ENCODE data around the gene ARFGAP1.

Gene ARFGAP1

DNA sequence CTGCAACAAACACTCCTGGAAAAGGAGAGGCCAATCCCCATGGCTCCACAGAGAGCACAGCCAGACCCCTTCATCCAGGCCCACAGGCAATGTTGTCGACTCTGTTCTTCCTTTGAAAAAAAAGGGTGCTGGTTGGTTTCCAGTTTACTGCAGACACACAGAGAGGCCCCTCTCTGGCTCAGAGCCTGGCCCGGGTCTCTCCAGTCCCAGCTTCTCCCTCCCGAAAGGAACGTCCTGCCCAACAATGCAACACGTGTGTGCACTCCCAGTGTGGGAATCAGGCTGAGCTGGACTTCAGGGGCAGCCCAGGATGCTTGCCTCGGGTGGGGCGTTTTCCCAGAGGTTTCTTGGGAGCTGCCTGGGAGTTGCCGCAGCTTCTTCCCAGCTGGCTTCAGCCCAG, 13.8 kb upstream of the ARFGAP1 start:
- Histone ChIP-seq H3F3A (ENCODE audit: low read depth) (no peaks in the 10 kb centered on the region), H3K4me2 (ENCODE audit: low read depth, low read length, poor library complexity, severe bottlenecking) (no peak overlapping the region), H3K36me3 (ENCODE audit: insufficient read depth, low read length) (no peaks in the 10 kb centered on the region), H3K9ac (ENCODE audit: low read depth, low read length, poor library complexity, severe bottlenecking) (no peak overlapping the region), H4K20me1 (ENCODE audit: insufficient read depth, low read length, poor library complexity, severe bottlenecking) (no peaks in the 10 kb centered on the region), H3K9me3 (ENCODE audit: insufficient read depth, low read depth, low read length) (no peaks in the 10 kb centered on the region), H3K4me1 (ENCODE audit: insufficient read depth, low read length, poor library complexity, severe bottlenecking) (peaks cover 4% of the 10 kb centered on the region), H3K27me3 (ENCODE audit: insufficient read depth, low read length, poor library complexity, severe bottlenecking) (no peaks in the 10 kb centered on the region), H3K79me2 (ENCODE audit: insufficient read depth, low read length) (no peaks in the 10 kb centered on the region), H3K9me2 (replicated peaks; ENCODE audit: low read depth, low read length) (no peaks in the 10 kb centered on the region), H2AFZ (ENCODE audit: low read length) (no peak overlapping the region), H3K4me3 (ENCODE audit: low read length, poor library complexity, severe bottlenecking) (no peak overlapping the region)
- TF ChIP-seq EZH2phosphoT487 (IDR thresholded peaks at IDR 0.05; ENCODE audit: borderline replicate concordance), result no peak
- TF ChIP-seq, protein P1, sequence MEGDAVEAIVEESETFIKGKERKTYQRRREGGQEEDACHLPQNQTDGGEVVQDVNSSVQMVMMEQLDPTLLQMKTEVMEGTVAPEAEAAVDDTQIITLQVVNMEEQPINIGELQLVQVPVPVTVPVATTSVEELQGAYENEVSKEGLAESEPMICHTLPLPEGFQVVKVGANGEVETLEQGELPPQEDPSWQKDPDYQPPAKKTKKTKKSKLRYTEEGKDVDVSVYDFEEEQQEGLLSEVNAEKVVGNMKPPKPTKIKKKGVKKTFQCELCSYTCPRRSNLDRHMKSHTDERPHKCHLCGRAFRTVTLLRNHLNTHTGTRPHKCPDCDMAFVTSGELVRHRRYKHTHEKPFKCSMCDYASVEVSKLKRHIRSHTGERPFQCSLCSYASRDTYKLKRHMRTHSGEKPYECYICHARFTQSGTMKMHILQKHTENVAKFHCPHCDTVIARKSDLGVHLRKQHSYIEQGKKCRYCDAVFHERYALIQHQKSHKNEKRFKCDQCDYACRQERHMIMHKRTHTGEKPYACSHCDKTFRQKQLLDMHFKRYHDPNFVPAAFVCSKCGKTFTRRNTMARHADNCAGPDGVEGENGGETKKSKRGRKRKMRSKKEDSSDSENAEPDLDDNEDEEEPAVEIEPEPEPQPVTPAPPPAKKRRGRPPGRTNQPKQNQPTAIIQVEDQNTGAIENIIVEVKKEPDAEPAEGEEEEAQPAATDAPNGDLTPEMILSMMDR (conservative IDR thresholded peaks at IDR 0.05; ENCODE audit: low read length), result no peak

DNA sequence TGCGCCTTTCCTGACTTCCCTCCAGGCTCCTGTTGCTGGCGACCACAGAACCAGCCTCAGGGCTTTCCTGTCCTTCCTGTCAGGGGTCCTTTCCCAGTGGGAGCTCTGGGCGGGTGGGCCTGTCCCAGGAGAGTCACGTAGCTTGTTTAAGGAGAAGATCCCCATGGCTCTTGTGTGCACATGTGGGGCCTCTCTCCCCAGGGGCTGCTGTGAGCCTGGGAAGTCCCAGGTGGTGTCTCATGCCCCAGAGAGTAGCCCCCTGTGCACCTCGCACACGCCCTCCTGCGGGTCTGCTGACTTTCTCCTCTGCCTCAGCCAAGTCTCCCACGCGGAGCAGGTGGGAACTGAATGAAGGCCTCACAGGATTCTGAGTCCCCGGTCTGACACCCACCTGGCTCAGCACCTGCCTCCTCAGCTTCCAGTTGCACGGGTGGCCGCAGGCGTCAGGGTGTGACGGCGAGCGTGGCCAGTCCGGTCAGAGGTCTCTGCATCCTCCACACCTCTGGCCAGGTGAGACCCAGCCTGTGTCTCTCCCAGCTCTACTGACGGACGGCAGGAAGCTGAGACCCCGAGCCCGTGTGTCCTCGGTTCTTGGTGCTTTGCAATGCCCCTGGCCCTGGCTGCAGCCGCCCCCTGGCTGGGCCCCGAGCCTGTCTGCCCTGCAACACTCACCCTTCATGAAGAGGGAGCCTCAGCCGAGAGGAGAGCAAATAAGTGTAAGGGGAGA, 12.7 kb upstream of the ARFGAP1 start:
- no peak overlapping the region for H3K4me3 ChIP-seq (ENCODE audit: low read length, poor library complexity, severe bottlenecking)
- no peak for TF ChIP-seq EZH2phosphoT487 (IDR thresholded peaks at IDR 0.05; ENCODE audit: borderline replicate concordance)
- TF ChIP-seq, protein P1 (conservative IDR thresholded peaks at IDR 0.05; ENCODE audit: low read length), result no peak
- H3K27me3 ChIP-seq (ENCODE audit: insufficient read depth, low read length, poor library complexity, severe bottlenecking), result no peaks in the 10 kb centered on the region
- no peaks in the 10 kb centered on the region for H3K9me2 ChIP-seq (replicated peaks; ENCODE audit: low read depth, low read length)
- no peak overlapping the region for H3K4me2 ChIP-seq (ENCODE audit: low read depth, low read length, poor library complexity, severe bottlenecking)
- H3K9ac ChIP-seq (ENCODE audit: low read depth, low read length, poor library complexity, severe bottlenecking), result no peak overlapping the region
- no peaks in the 10 kb centered on the region for H3K9me3 ChIP-seq (ENCODE audit: insufficient read depth, low read depth, low read length)
- no peaks in the 10 kb centered on the region for H3K79me2 ChIP-seq (ENCODE audit: insufficient read depth, low read length)
- H4K20me1 ChIP-seq (ENCODE audit: insufficient read depth, low read length, poor library complexity, severe bottlenecking), result no peaks in the 10 kb centered on the region
- peaks cover 4% of the 10 kb centered on the region for H3K4me1 ChIP-seq (ENCODE audit: insufficient read depth, low read length, poor library complexity, severe bottlenecking)
- H2AFZ ChIP-seq (ENCODE audit: low read length), result no peak overlapping the region
- no peaks in the 10 kb centered on the region for H3F3A ChIP-seq (ENCODE audit: low read depth)
- no peaks in the 10 kb centered on the region for H3K36me3 ChIP-seq (ENCODE audit: insufficient read depth, low read length)

DNA sequence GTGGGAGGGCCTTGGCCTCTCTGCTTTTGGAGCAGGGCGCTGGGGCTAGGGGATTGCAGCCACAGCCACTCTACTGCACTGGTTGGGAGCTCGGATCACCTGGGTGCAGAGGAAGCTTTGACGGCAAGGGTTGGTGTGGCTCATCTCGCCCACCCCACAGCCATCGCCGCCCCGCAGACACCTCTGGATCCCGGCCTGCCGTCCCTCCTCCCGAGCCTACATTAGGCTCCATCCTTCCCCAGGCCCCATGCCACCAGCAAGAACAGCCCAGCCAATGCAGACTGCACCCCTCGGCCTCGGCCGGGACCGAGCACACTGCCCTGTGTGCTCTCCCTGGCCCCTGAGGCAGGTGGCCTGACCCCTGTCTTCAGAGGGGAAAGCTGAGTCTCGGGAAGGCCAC, 12.1 kb upstream of the ARFGAP1 start:
- no peaks in the 10 kb centered on the region for H3F3A ChIP-seq (ENCODE audit: low read depth)
- TF ChIP-seq EZH2phosphoT487 (IDR thresholded peaks at IDR 0.05; ENCODE audit: borderline replicate concordance), result no peak
- TF ChIP-seq, protein P1 (conservative IDR thresholded peaks at IDR 0.05; ENCODE audit: low read length), result no peak
- no peaks in the 10 kb centered on the region for H3K36me3 ChIP-seq (ENCODE audit: insufficient read depth, low read length)
- H3K4me1 ChIP-seq (ENCODE audit: insufficient read depth, low read length, poor library complexity, severe bottlenecking), result peaks cover 4% of the 10 kb centered on the region
- no peaks in the 10 kb centered on the region for H3K79me2 ChIP-seq (ENCODE audit: insufficient read depth, low read length)
- no peak overlapping the region for H3K4me3 ChIP-seq (ENCODE audit: low read length, poor library complexity, severe bottlenecking)
- no peaks in the 10 kb centered on the region for H3K9me3 ChIP-seq (ENCODE audit: insufficient read depth, low read depth, low read length)
- H3K4me2 ChIP-seq (ENCODE audit: low read depth, low read length, poor library complexity, severe bottlenecking), result no peak overlapping the region
- no peak overlapping the region for H2AFZ ChIP-seq (ENCODE audit: low read length)
- H3K9me2 ChIP-seq (replicated peaks; ENCODE audit: low read depth, low read length), result no peaks in the 10 kb centered on the region
- H3K9ac ChIP-seq (ENCODE audit: low read depth, low read length, poor library complexity, severe bottlenecking), result no peak overlapping the region
- no peaks in the 10 kb centered on the region for H3K27me3 ChIP-seq (ENCODE audit: insufficient read depth, low read length, poor library complexity, severe bottlenecking)
- no peaks in the 10 kb centered on the region for H4K20me1 ChIP-seq (ENCODE audit: insufficient read depth, low read length, poor library complexity, severe bottlenecking)
